Pancreas (tissue), 10 donors: Measurements from ENCODE around the gene MB. TPM values are rescaled to one million over a fixed set of nuclear protein-coding genes. Genes with fewer than 3 reads are reported as not detected.

Experiments used
- ATAC-seq, 4 donors: fragments of 200-7000 bp; cut with Tn5 transposase; one replicate each; pipeline versions ENCODE4 v1.8.0 to v1.9.1; 2020; ENCODE audit warnings: mild to moderate bottlenecking in 4 of 4, moderate library complexity in 4 of 4
- DNase-seq, 6 donors: peaks; one replicate each; pipeline ENCODE4 v3.0.0-alpha.2; 2020
- FAIRE-seq: peaks from 2 replicates; lab custom pipeline; 2012; peaks lifted over from hg19 to GRCh38; lab: Jason Lieb, UNC
- H3K27ac ChIP-seq, 4 donors: fragments of 200-600 bp; sonication (generic); 1 replicate in 3 of 4; 2 replicates in 1 of 4; pipeline versions ENCODE4 v1.5.0 to v1.8.0; 2020
- H3K27me3 ChIP-seq, 4 donors: fragments of 200-600 bp; one replicate each; pipeline ENCODE4 v1.8.0; 2021
- H3K36me3 ChIP-seq, 3 donors: fragments of 200-600 bp; sonication (generic) in 1 of 3; one replicate each; pipeline versions ENCODE4 v1.5.0 to v1.8.0; 2020 to 2021
- H3K4me1 ChIP-seq, 3 donors: fragments of 200-600 bp; one replicate each; pipeline ENCODE4 v1.8.0; 2021
- H3K4me3 ChIP-seq, 4 donors: fragments of 200-600 bp; sonication (generic) in 2 of 4; one replicate each; pipeline versions ENCODE4 v1.5.0 to v1.8.0; 2020 to 2021
- H3K9me3 ChIP-seq, 4 donors: fragments of 200-600 bp; one replicate each; pipeline ENCODE4 v1.8.0; 2021
- CTCF ChIP-seq, 4 donors: fragments of 200-600 bp; sonication (generic) in 3 of 4; IDR thresholded peaks; one replicate each; pipeline versions ENCODE4 v1.5.0 to v1.8.0; 2021; ENCODE audit warnings: antibody characterized with exemption in 4 of 4
- WGBS, 2 donors: extraction: QIAGEN DNeasy Blood & Tissue Kit; methylation state at CpG; one replicate each; pipeline ENCODE4 v1.1.7; 2013; 5-methylcytosine and 5-hydroxymethylcytosine counted together
- intact Hi-C, 3 donors: fragments of 100-400 bp; cut with DNase I; formaldehyde crosslinking; loops; one replicate each; pipeline versions ENCODE4 v1.11.1 to v1.14.2; 2022
- polyA plus RNA-seq, 2 donors: library from polyadenylated mRNA; stranded (reverse); fragments of 200-250 nt; gene quantifications; one replicate each; pipeline ENCODE4 v1.2.3, GENCODE V29; 2013
- total RNA-seq, 6 donors: library from RNA; stranded (reverse); fragmentation: NEBNext Ultra II Directional in 4 of 6; extraction: Animal tissue kit (Norgen Biotek cat#: 25700) in 4 of 6; gene quantifications; one replicate each; pipeline versions ENCODE4 v1.2.1 to v1.2.4, GENCODE V29; 2021 to 2023
- donor health status: healthy with polysubstance abuse.
- donor health status: DM: no; HTN: no; CAD: no; lungs with moderate emphysema.
- donor health status: DM: no; HTN: no; CAD: no.
- donor health status: control.
- donor health status: control.
- donor health status: Bipolar disorder and iron deficiency.
- donor health status: DM: yes; HTN: yes; CAD: no.
- donor health status: DM: no; HTN: no; CAD: no.
- donor health status: DM: no; HTN: no; CAD: no.
- donor health status: DM: yes; HTN: yes; CAD: no.

Gene MB
- total and polyA plus RNA-seq, 8 donors: 0.46 to 6.6 (median 1.2) TPM; not detected in 2

- no peak overlapping the region for H3K27ac ChIP-seq
- H3K4me1 ChIP-seq: peaks cover 0 to 13% (median 7%) of the 10 kb centered on the region in 3 donors
- ATAC-seq (no peak), DNase-seq (no peak), FAIRE-seq (no peak)
- H3K36me3 ChIP-seq: no peaks in the 10 kb centered on the region
- H3K4me3 ChIP-seq: no peak overlapping the region
- H3K9me3 ChIP-seq: no peaks in the 10 kb centered on the region
- TF ChIP-seq CTCF (IDR thresholded peaks at IDR 0.05): no peak
- 68 to 75% methylated on average over 23 of the region's 23 CpGs for WGBS, 2 donors
- no peaks in the 10 kb centered on the region for H3K27me3 ChIP-seq
- intact Hi-C loops: no loop called here
Observed at GRCh38 chr22:35567351-35568141, 49.6 kb downstream of the MB start.

GRCh38 chr22:35564975-35565867, 51.9 kb downstream of the MB start:
- H3K27ac ChIP-seq: no peak overlapping the region
- no peak overlapping the region for H3K4me3 ChIP-seq
- intact Hi-C loops: no loop called here
- DNase-seq (no peak), ATAC-seq (no peak), FAIRE-seq (no peak)
- no peaks in the 10 kb centered on the region for H3K36me3 ChIP-seq
- H3K27me3 ChIP-seq: no peaks in the 10 kb centered on the region
- H3K4me1 ChIP-seq: peaks cover 0 to 13% (median 7%) of the 10 kb centered on the region in 3 donors
- H3K9me3 ChIP-seq: no peaks in the 10 kb centered on the region
- WGBS, 2 donors: 63 to 70% methylated on average over 10 of the region's 10 CpGs
- TF ChIP-seq CTCF (IDR thresholded peaks at IDR 0.05): no peak

GRCh38 chr22:35563211-35563610, 53.9 kb downstream of the MB start:
- no peak for TF ChIP-seq CTCF (IDR thresholded peaks at IDR 0.05)
- no peaks in the 10 kb centered on the region for H3K27me3 ChIP-seq
- H3K27ac ChIP-seq: no peak overlapping the region
- no peaks in the 10 kb centered on the region for H3K4me1 ChIP-seq
- WGBS, 2 donors: 75 to 81% methylated on average over 6 to 7 of the region's 7 CpGs
- ATAC-seq (no peak), FAIRE-seq (no peak), DNase-seq (no peak)
- intact Hi-C loops: no loop called here
- H3K9me3 ChIP-seq: no peaks in the 10 kb centered on the region
- no peak overlapping the region for H3K4me3 ChIP-seq
- no peaks in the 10 kb centered on the region for H3K36me3 ChIP-seq

GRCh38 chr22:35561796-35562526, 55.2 kb downstream of the MB start:
- intact Hi-C loops: no loop called here
- ATAC-seq: no peak
- no peaks in the 10 kb centered on the region for H3K9me3 ChIP-seq
- no peaks in the 10 kb centered on the region for H3K4me1 ChIP-seq
- no peak overlapping the region for H3K27ac ChIP-seq
- FAIRE-seq: no peak
- no peaks in the 10 kb centered on the region for H3K36me3 ChIP-seq
- DNase-seq: no peak
- no peaks in the 10 kb centered on the region for H3K27me3 ChIP-seq
- WGBS, 2 donors: 87 to 90% methylated on average over 20 of the region's 20 CpGs
- no peak overlapping the region for H3K4me3 ChIP-seq
- TF ChIP-seq CTCF (IDR thresholded peaks at IDR 0.05): no peak
